NCI-H1694 (cell line): ENCODE data around the gene NOPCHAP1.
"Not testable (repeated sequence)": the region's sequence is repeated elsewhere in the genome, so short reads cannot be mapped to it uniquely, and the experiment has no call there.

ENCODE experiments used
- DNase-seq: peaks from one replicate; lab custom pipeline; 2025; lab: John Stamatoyannopoulos, UW

NOPCHAP1 gene

DNA sequence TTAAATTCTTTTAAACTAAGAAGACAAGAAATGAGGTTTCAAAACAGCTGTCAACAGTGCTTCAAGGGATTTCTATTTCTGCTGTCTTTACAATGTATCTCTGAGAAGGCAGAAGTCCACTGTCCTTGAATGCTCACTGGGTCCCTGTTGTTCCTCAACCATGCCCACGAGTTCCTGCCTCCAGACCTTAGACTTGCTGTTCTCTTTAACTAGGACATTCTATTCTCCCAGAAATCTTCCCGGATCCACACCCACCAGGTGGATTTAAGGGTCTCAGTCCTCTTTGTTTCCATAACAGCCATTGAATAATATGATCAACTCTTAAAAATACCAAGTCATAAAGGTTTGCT, 21.3 kb upstream of the NOPCHAP1 start:
- DNase-seq, result no peak

- no peak for DNase-seq
Measured at GRCh38 chr12:104966677-104967076, 19.4 kb upstream of the NOPCHAP1 start.

DNA sequence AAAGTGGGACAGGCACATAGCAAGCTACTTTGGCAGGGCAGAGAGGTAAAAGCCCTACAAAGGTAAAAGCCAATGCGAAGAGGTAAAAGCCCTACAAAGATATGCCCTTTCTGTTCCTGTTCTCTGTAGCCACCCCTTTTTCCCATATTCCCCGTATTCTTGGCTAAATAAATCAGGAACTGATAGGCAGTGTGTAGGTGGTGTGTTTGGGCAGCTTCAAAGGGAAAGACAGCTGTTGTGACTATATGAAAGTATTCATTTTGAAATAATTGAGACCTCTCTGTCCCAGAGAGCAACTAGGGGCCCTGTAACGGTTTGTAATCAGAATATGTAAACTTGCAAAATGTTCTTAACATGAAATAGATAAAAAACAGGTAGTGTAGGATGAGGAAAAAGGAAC, 16.8 kb upstream of the NOPCHAP1 start:
- DNase-seq, result no peak

GRCh38 chr12:104971306-104971705, 14.8 kb upstream of the NOPCHAP1 start:
- no peak for DNase-seq

DNA sequence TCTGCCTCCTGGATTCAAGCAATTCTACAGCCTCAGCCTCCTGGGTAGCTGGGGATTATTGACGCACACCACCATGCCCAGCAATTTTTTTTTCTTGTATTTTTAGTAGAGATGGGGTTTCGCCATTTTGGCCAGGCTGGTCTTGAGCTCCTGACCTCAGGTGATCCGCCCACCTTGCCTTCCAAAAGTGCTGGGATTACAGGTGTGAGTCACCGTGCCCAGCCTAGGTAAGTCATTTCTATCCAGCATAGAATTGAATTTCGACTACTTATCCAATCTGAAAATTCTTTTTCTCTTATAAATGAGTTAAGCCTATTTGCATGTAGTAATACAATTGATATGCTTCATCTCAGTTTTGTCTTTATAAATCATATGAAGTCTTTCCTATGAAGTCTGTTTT, 12.9 kb upstream of the NOPCHAP1 start:
- no peak for DNase-seq

- no peak for DNase-seq
Measured at GRCh38 chr12:104974626-104975290, 11.4 kb upstream of the NOPCHAP1 start.

DNA sequence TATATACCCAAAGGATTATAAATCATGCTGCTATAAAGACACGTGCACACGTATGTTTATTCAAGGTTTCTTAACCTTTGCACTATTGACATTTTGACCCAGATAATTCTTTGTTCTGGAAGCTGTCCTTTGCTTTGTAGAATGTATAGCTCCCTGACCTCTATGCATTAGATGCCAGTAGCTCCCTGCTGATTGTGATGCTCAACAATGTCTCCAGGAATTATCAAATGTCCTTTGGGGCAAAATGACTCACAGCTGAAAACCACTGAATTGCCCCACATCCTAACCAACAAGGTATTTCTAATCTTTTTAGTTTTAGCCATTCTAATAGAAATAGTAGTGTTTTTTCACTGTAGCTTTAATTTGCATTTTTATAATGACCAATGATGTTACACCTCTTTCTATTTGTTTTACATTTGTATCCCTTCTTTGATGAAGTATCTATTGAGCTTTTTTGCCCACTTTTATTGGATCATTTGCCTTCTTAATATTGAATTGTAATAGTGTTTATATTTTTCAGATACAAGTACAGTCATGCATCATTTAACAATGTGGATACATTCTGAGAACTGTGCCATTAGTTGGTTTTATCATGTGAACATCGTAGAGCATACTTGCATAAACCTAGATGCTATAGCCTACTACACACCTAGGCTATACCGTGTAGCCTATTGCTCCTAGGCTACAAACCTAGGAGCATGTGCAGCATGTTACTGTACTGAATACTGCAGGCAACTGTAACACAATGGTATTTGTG, 10.4 kb upstream of the NOPCHAP1 start:
- no peak for DNase-seq

DNA sequence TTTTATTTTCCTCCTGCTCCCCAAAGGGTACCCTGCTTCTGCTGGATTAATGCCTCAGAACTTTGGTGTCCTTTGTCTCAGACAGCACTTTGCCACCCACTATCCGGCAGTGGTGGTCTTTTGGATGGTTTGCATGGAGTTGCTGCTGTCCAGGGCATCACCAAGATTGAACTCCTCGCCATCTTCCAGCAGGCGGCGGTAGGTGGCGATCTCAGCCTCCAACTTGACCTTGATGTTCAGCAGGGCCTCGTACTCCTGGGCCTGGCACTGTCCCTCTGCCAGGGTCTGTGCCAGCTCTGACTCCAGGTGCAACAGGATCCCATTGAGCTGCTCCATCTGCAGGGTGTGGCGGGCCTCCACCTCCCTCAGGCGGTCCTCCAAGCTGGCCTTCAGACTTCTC, 9.4 kb upstream of the NOPCHAP1 start:
- no peak for DNase-seq

DNA sequence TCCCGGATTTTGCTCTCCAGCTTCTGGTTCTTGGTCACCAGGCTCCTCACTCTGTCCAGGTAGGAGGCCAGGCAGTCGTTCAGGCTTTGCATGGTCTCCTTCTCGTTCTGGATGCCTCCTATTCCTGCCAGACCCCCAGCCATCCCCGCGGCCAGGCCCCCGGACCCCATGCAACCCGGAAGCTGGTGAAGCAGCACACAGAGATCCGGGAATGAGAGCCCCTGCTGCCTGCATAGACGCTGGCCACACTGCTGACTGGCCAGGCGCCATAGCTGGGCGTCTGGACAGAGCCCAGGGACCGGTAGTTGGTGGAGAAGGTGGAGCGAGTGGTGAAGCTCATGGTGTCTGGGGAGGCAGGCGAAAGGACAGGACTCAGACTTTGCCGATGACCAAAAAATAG, 8.4 kb upstream of the NOPCHAP1 start:
- not testable (repeated sequence) for DNase-seq

- DNase-seq, result no peak
Measured at GRCh38 chr12:104985206-104985605, 910 bp upstream of the NOPCHAP1 start.

DNA sequence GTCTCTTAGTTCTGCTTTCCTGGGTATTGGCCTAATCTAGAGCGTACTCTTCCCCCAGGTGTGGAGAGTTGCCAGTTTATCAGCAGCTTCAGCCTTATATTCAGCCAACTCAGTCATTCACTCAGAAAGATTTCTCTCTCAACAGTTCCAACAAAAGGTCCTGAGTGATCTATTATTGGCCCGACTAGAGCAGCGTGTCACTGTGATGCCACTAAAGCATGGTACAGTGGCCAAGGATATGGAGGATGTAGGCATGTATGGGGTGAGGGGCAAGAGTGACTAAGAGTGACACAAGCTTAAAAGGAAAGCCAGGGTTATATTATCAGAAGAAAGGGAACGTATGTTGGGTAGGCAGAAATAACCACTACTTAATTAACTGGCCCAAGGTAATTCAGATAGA, 4.8 kb downstream of the NOPCHAP1 start:
- no peak for DNase-seq

DNA sequence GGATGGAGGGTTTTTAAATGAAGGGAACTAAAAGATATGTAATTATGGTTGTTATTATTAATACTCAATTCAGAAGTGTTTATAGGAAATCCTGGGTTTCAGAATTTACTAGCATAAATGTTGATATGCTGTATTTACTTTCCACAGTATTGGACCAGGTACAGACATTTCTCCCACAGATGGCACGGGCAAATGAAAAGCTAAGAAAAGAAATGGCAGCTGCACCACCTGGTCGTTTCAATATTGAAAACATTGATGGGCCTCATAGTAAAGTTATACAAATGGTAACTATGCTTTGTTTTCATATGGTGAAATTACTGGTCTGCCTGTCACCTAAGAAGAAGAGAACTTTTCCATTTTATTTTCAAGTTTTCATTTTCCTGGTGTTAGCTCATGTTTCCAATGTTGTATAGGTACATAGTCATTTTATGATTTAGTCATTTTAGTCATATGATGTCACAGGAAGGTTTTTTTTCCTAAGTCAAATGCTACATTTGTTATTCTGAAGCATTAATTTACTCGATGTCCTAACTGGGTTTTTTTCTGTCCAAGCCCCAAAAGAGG, 5.5 kb downstream of the NOPCHAP1 start:
- no peak for DNase-seq

- DNase-seq, result no peak
Measured at GRCh38 chr12:104994336-104994735, 8.2 kb downstream of the NOPCHAP1 start.

DNA sequence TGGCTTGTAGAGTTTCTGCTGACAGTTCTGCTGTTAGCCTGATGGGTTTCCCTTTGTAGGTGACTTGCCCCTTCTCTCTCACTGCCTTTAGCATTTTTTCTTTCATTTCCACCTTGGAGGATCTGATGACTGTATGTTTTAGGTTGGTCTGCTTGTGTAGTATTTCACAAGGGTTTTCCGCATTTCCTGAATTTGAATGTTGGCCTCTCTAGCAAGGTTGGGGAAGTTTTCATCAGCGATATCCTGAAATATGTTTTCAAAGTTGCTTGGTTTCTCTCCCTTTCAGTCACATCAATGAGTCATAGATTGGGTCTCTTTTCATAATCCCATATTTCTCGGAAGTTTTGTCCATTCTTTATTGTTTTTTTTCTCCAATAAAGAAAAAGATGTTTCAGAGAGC, 11.4 kb downstream of the NOPCHAP1 start:
- no peak for DNase-seq

DNA sequence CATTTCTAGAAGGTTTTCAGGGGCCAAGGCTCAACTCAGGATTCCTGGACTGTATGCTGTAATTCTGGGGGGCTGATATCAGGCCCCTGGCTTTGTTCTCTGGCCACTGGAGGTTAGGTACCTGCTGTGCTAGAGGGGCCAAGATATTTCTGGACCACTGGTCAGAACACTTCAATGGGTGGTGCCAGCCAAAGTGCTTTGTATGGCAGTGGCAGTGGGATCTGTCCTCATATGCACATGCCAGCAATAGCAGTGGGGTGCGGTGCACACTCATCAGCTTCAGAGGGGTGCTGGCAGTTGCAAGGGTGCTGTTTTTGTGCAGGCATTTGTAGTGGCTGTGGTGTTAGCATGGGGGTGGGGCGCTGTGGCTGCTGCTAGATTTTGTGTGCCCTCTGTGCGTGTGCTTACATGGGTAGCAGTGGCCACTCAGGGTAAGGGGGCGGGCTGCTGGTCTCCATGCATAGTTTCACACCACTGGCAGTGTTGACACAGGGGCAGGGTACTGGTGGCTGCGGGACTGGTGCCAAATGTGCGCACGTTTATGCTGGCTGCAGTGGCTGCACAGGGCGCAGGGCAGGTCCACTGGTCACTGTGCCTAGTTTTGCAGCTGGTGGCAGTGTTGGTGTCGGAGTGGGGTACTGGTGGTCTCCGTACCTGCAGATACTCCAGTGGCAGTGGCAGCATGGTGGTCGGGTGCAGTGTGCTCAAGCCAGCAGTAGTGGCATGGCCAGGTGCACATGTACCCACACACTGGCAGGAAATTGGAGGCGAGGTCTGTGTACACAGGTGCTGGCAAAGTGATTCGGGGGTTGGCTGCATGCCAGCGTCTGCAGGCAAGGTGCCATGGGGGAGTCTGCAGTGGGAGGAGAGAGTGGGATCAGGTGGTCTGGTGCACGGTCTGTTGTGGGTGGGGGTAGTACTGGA, 12.6 kb downstream of the NOPCHAP1 start:
- no peak for DNase-seq

DNA sequence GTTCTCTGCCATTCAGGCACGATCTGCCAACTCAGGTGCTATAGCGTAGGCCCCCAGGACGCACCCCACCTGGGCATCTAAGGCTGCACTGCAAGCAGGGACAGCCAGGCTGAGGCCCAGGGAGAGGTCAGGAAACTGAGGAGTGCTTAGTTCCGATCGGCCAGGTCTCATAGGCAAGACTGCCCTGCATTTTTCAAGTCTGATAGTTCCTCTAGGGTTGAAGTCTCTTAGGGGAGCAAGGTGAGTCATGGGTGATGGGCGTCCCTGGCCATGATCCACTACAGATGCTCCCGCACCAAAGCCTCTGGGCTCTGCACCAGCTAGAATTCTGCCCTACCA, 13.2 kb downstream of the NOPCHAP1 start:
- no peak for DNase-seq

- no peak for DNase-seq
Measured at GRCh38 chr12:105001476-105001875, 15.4 kb downstream of the NOPCHAP1 start.

DNA sequence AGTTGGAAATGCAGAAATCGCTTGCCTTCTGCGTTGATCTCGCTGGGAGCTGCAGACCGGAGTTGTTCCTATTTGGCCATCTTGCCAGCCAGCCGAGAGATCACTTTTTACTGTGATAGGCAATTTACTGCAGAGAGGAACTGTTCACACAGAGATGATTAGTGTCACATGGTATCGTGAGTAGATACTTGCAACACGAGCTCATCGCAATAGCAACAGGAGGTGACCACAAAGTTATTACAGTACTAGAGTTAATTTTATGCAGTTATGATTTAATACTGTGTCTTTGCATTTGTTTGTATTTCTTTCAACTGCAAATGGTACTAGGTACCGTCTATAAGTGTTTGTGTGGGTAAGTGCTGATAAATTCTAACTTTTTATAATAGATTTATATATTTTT, 27.8 kb downstream of the NOPCHAP1 start:
- no peak for DNase-seq

DNA sequence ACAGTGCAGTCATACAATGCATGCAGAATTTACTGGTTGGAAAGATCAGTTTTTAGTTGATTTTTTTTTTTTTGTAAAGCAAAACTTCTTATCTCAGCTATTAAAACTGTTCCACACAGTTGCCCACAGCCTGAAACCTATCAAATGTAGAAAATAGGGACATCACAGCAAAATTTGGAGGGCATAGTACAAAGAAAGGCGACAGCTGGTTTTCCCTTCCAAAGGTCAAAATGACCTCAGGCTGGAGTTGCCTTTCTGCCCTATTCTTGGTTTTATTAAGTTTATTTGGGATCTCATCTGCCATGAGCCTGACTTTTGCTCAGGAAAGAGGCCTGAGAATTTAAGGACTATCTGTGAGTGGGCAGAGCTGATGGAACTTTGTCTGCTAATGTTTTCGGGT, 28.5 kb downstream of the NOPCHAP1 start:
- no peak for DNase-seq

- no peak for DNase-seq
Measured at GRCh38 chr12:105015543-105015942, 29.4 kb downstream of the NOPCHAP1 start.

DNA sequence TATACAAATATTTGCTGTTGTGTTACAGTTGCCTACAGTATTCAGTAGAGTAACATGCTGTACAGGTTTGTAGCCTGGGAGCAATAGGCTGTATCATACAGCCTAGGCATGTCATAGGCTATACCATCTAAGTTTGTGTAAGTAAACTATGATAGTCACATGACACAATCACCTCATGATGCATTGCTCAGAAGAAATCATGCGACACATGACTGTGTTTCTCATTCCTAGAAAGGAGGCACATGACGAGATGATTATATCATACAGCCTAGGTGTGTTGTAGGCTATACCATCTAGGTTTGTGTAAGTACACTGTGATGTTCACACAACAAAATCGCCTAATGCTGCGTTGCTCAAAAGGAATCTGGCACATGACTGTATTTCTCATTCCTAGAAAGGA, 31.9 kb downstream of the NOPCHAP1 start:
- no peak for DNase-seq

DNA sequence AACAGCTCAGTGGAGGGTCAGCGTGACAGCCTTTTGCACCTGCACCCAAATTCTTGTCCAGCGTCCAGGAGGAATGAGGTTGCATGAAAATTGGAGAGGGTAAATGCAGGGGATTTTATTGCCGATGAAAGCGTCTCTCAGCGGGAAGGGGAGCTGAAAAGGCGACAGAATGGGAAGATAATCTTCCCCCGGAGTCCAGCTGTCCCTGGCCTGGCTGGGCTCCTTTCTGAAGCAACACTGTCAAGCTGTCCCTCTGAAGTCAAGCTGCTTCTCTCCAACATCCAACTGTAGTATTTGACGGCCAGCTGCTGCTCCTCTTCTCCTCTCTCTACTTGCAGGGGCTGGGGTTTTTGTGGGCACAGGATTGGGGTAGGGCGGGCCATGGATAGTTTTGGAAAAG, 32.7 kb downstream of the NOPCHAP1 start:
- no peak for DNase-seq
